ENCODE results near the gene JSRP1.

JSRP1 gene

GRCh38 chr19:2232286-2233151 is 23.7 kb downstream of the JSRP1 start:
- DNase-seq: no peak

DNA sequence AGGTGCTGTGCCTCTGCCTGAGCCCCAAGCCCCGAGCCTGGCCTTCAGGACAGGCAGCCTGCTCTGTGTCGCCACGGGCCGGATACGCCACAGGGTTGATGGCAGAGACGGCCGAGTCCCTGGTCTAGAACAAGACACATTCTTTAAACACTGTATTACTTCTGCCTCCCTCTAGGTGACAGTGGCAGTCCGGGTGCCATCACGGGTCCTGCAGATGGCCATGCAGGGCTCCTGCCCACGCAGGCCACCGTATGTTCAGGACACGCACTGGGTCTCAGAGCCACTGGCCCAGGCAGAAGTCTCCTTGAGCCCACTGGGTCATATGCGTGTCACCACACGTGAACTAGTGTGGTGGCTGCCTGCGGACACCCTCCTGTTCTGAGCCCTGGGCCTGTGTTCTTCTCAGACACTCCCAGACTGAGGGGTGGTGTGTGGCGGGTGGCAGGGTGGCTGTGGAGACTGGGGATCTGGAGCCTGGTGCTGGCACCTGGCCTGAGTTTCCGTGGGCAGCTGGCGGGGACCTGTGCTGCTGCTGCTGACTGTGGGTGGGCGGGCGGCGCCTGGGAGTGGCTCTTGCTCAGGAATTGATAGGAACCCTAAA is 24.5 kb downstream of the JSRP1 start:
- no peak for DNase-seq

DNA sequence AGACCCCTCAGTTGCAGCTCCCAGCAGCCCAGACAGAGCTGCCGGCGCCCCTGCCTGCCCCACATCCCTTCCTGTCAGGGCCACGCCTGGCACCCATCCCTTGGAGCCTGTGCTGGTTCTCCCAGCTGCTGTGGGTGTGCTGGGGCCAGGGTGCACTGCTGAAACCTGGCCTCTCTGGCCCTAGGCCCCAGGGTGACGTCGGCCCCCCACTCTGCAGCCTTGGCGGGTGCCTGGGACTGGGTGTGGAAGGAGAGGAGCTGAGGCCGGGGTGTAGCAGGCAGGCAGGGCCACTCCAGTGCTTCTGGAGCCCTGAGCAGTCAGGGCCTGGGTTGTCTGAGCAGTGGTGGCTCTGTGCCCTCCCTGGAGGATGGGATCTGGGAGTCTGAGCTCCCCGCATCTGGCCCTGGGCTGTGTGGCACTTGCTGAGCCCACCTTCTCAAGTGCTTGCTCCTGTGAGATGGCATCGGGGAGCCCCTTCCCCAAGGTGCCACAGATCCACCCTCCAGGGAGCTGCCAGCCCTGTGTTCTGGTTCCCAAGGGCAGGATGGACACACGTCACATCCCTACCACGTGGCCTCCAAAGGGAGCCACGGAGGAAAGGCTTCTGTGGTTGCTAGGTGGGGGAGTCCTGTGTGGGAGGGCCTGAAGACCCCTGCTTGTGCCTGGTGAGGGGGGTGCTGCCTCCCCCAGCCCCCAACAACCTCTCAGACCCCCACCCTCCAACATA is 25.2 kb downstream of the JSRP1 start:
- DNase-seq: no peak

DNA sequence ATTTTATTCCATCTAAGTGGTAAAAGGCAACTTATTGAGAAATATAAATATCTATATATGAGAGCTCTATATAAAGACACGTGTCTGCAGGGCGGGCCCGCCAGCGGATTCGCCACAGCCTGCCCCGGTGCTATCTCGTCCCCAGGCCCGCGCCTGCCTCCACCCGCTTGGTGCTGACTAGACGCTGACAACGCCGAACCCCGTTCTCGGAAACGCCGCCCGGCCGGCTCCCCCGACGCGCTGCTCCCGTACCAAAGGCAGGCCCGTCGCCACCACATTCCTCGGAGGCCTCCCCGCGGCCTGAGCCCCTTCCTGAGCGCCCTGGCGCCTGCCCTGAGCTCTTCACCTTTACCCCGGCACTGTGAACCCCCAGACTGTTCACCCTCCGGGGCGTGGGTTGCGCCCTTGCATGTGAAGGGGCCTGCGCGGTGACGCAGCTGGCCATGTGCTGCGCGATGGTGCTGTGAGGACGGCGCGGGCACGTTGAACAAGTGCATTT is 26.1 kb downstream of the JSRP1 start:
- no peak for DNase-seq

GRCh38 chr19:2229103-2230032 is 26.8 kb downstream of the JSRP1 start:
- DNase-seq: no peak

- DNase-seq: no peak
Observed at GRCh38 chr19:2228157-2229030, 27.8 kb downstream of the JSRP1 start.

DNA sequence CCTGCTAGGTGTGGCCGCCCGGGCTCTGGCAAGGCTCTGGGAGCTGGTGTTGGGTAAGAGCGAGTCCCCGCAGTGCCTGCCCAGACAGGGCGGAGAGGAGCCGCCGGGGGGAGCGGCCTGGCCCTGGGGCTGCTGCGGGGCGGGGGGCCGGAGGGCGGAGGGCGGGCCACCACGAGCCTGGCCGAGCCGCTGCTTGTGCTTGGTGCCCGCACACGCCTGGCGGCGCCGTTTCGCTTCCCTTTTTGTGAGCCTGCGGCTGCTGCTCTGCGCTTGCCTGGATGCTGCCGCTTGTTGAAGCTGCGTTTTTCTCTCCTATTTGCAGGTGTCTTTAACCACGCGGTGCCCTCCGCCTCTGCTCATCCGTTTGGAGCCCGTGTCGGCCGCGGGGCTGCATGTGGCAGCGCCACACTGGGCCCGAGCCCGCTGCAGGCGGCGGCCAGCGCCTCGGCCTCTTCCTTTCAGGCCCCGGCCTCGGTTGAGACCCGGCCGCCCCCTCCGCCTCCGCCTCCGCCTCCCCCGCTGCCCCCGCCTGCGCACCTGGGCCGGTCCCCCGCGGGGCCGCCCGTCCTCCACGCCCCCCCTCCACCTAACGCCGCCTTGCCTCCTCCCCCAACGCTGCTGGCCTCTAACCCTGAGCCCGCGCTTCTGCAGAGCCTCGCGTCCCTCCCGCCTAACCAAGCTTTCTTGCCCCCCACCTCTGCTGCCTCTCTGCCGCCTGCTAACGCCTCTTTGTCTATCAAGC is 28.6 kb downstream of the JSRP1 start:
- DNase-seq: no peak

DNA sequence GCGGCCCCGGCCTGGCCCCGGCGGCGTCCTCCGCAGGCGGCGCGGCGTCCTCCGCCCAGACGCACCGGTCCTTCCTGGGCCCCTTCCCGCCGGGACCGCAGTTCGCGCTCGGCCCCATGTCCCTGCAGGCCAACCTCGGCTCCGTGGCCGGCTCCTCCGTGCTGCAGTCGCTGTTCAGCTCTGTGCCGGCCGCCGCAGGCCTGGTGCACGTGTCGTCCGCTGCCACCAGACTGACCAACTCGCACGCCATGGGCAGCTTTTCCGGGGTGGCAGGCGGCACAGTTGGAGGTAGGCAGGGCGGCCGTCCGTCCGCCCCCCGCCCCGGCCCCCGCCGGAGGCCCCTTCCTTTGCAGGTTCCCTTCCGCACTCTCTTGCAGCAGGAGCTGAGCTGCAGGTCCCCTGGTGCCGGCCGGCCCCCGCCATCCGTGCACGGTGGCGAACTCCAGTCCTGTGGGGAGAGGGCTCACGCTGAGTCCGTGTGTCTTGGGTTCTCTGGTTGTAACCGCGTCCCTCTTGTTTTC is 29.3 kb downstream of the JSRP1 start:
- DNase-seq: no peak

DNA sequence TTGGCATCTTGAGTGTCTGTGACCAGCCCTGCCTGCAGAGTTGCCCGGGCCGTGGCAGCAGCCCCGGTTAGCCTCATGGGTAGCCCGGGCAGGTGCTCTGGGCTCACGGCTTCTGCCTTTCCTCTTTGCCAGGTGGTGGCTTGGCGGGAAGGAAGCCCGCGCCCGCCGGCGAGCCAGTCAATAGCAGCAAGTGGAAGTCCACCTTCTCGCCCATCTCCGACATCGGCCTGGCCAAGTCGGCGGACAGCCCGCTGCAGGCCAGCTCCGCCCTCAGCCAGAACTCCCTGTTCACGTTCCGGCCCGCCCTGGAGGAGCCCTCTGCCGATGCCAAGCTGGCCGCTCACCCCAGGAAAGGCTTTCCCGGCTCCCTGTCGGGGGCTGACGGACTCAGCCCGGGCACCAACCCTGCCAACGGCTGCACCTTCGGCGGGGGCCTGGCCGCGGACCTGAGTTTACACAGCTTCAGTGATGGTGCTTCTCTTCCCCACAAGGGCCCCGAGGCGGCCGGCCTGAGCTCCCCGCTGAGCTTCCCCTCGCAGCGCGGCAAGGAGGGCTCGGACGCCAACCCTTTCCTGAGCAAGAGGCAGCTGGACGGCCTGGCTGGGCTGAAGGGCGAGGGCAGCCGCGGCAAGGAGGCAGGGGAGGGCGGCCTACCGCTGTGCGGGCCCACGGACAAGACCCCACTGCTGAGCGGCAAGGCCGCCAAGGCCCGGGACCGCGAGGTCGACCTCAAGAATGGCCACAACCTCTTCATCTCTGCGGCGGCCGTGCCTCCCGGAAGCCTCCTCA is 30.0 kb downstream of the JSRP1 start:
- no peak for DNase-seq

DNA sequence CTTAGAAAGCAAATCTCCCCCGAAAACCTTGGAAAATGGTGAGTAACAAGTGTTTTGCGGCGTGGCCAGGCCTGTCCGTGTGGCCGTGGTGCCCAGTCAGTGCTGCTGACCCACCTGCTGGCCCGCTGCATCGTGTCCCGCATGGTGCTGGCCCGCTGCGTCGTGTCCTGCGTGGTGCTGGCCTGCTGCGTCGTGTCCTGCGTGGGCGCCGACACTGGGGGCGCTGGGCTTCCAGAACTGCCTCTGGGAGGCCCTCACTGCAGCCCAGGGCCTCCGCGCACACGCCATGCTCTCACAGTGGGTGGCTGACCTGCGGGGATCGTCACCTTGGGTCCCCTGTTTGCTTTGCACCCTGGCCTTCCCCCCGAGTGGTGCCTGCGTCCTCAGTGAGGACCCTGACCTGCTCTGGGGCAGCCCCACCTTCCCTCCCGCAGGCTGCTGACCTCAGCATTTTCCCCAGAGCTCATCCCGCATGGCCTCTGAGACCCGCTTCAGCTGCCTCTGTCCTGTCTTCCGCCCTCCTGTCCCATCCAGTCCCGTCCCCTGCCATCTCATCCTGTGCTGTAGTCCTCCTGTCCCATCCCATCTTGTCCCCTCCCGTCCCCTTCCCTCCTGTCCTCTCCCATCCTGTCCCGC is 30.7 kb downstream of the JSRP1 start:
- DNase-seq: no peak

DNA sequence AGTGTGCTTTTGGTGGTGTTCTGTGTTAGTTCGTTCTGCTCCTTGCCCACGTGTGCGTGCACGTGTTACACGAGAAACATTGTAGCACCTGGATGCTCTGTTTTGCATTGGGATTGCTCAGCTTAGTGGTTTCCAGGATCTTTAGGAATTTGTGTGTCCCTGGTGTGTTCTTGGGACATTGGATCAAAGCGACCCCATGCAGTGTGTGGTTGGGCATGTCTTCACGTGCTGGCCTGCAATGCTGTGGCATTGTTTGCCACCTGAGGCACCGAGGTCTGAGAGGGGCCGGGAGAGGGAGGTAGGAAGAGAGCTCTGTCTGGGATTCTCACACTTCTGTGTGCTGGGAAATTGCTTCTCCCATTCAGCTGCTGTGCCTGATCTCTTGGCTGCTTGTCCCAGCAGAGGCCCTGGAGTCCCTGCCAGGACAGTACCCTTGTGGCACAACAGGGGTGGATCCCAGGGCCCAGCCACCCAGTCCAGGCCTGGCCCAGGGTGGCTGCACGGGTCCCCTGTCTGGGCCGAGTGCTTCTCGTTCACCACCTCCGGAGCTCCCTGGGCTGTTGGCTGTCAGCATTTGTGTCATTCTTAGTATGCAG is 31.4 kb downstream of the JSRP1 start:
- DNase-seq: no peak

DNA sequence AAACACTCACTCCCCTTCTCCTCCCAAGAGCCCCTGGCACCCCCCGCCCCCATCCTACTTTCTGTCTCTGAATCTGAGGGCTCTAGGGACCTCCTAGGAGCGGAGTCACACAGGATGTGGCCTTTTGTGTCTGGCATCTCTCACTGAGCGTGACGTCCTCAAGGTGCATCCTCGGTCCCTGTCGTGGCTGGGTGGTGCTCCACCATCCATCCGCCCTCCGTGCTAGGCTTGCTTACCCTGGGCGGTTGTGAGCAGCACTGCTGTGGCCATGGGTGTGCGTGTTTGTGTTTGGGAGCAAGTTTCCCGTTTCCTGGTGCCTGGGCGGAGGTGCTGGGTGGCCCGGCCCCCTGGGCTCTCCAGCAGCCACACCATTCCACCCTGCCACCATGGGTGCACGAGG is 32.3 kb downstream of the JSRP1 start:
- DNase-seq: no peak

GRCh38 chr19:2223391-2223790 is 32.8 kb downstream of the JSRP1 start:
- no peak for DNase-seq

- no peak for DNase-seq
Observed at GRCh38 chr19:2221918-2222317, 34.3 kb downstream of the JSRP1 start.

DNA sequence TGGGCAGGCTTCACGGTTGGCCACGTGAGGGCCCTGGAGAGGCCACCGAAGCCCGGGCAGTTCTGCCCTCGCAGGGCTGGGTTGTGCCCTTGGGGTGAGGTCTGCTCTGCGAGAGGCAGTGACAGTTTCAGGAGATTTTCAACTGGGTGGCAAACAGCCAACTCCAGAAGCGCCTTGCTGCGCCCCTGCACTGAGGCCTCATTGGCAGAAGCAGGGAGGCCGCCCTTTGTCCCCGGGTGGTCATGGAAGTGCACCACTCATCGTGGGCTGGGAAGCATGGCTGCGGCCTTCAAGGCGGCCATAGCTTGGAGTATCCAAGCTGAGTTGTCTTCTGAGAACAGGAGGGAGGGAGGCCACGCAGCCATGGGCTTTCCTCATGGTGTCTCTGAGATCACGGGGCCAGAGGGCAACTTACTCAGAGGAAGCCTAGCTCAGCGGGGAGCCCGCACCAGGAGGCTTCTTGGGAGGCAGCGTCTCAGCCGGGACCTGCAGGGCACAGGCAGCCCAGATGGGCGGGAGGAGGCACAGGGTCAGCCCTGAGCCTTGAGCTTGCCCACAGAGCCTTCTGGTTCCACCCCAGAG is 34.9 kb downstream of the JSRP1 start:
- DNase-seq: no peak

DNA sequence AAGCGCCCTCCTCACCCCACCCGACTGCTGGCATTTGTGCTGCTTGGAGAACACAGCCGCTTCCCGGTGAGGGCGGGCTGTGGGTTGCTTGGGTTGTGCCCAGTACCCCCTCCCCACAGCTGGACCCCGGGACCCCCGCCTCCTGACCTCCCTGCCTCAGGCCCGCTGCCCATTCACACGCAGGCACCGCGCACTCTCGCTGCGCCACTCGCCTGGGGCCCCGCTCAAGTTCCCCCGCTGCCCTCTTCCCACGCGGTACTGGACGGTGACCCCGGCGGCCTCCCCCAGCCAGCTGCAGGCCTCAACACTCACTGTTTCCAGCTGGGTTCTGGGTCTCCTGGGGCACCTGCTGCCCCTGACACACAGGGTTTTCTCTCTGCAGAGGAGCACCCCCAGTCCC is 36.5 kb downstream of the JSRP1 start:
- no peak for DNase-seq

- no peak for DNase-seq
Observed at GRCh38 chr19:2217591-2217990, 38.6 kb downstream of the JSRP1 start.

All from activated gamma-delta T cell (primary cell).